GM18498 (cell line): ENCODE data around the gene CCS.
A peak's percentile ranks its signal among the peaks of the same experiment; 100 is the strongest.
"Not testable (repeated sequence)": the region's sequence is repeated elsewhere in the genome, so short reads cannot be mapped to it uniquely, and the experiment has no call there.

Experiments used
- ATAC-seq: cut with Tn5 transposase; IDR thresholded peaks from one replicate; pipeline ENCODE4 v1.9.1; 2021; ENCODE audit warnings: mild to moderate bottlenecking, moderate library complexity; ENCODE audit not compliant: unreplicated experiment

The CCS gene

GRCh38 chr11:66592457-66593302 is at the start of gene CCS, which contains the start of gene CCDC87:
Gene CCS (plus strand): TSS chr11:66593185. CDS start chr11:66593262, 77 bp downstream.
Gene CCDC87 (minus strand): TSS chr11:66593063. CDS start chr11:66593015, 48 bp downstream.
- peak; percentile 89 for ATAC-seq

GRCh38 chr11:66543263-66544107 is 49.5 kb upstream of the CCS start:
- no peak for ATAC-seq

- ATAC-seq: not testable (repeated sequence)
Observed at GRCh38 chr11:66544952-66545351, 48.0 kb upstream of the CCS start.

GRCh38 chr11:66545701-66546367 is 47.2 kb upstream of the CCS start, which contains the start of gene ZDHHC24:
Gene ZDHHC24 (minus strand): TSS chr11:66546048. CDS start chr11:66546003, 45 bp downstream.
- peak; percentile 90 for ATAC-seq

- no peak for ATAC-seq
Observed at GRCh38 chr11:66546368-66546965, 46.5 kb upstream of the CCS start, which contains the start of gene ACTN3. Gene ACTN3 (plus strand): TSS chr11:66546903. CDS start chr11:66546938, 35 bp downstream.

GRCh38 chr11:66546966-66547661 is 45.9 kb upstream of the CCS start:
- no peak for ATAC-seq

GRCh38 chr11:66547662-66548009 is 45.3 kb upstream of the CCS start:
- no peak for ATAC-seq

GRCh38 chr11:66548041-66548440 is 44.9 kb upstream of the CCS start:
- ATAC-seq: no peak

GRCh38 chr11:66548774-66549630 is 44.0 kb upstream of the CCS start:
- ATAC-seq: no peak

GRCh38 chr11:66549696-66550095 is 43.3 kb upstream of the CCS start:
- ATAC-seq: no peak

- no peak for ATAC-seq
Observed at GRCh38 chr11:66550887-66551286, 42.1 kb upstream of the CCS start.

GRCh38 chr11:66554602-66555001 is 38.4 kb upstream of the CCS start:
- no peak for ATAC-seq

- no peak for ATAC-seq
Observed at GRCh38 chr11:66555416-66555815, 37.6 kb upstream of the CCS start.

- ATAC-seq: no peak
Observed at GRCh38 chr11:66556086-66556485, 36.9 kb upstream of the CCS start.

- no peak for ATAC-seq
Observed at GRCh38 chr11:66557733-66558326, 35.2 kb upstream of the CCS start.

GRCh38 chr11:66559142-66559865 is 33.7 kb upstream of the CCS start:
- ATAC-seq: no peak

- ATAC-seq: no peak
Observed at GRCh38 chr11:66559866-66560676, 32.9 kb upstream of the CCS start.
